ENCODE data around the gene MYRFL. TPM values are rescaled to one million over a fixed set of nuclear protein-coding genes. Genes with fewer than 3 reads are reported as not detected.

Gene MYRFL
- total RNA-seq, 1 donor from 2014 or later, result 0.93 TPM

GRCh38 chr12:69910694-69911093 lies 85.7 kb downstream of the MYRFL start:
- no peaks in the 10 kb centered on the region for H3K4me1 Mint-ChIP-seq (ENCODE audit: low read depth)
- TF ChIP-seq CTCF (IDR thresholded peaks at IDR 0.05; ENCODE audit: unreplicated experiment), result no peak
- H3K27ac Mint-ChIP-seq, result no peak overlapping the region
- H3K27me3 Mint-ChIP-seq, result peaks cover 3% of the 10 kb centered on the region
- H3K9me3 Mint-ChIP-seq (ENCODE audit: low read depth), result peaks cover 2% of the 10 kb centered on the region
- H3K4me3 Mint-ChIP-seq (ENCODE audit: low read depth), result no peak overlapping the region
- DNase-seq (ENCODE audit: low spot score, unreplicated experiment), result no peak
- no peaks in the 10 kb centered on the region for H3K36me3 Mint-ChIP-seq (ENCODE audit: insufficient read depth)

- Mint-ChIP-seq H3K27ac (no peak overlapping the region), H3K36me3 (ENCODE audit: insufficient read depth) (peaks cover 1% of the 10 kb centered on the region), H3K4me3 (ENCODE audit: low read depth) (no peak overlapping the region), H3K4me1 (ENCODE audit: low read depth) (no peaks in the 10 kb centered on the region), H3K9me3 (ENCODE audit: low read depth) (peaks cover 6% of the 10 kb centered on the region), H3K27me3 (peaks cover 3% of the 10 kb centered on the region)
- no peak for TF ChIP-seq CTCF (IDR thresholded peaks at IDR 0.05; ENCODE audit: unreplicated experiment)
- no peak for DNase-seq (ENCODE audit: low spot score, unreplicated experiment)
Observed at GRCh38 chr12:69913526-69913925, 88.5 kb downstream of the MYRFL start.

- no peak overlapping the region for H3K4me3 Mint-ChIP-seq (ENCODE audit: low read depth)
- no peak for TF ChIP-seq CTCF (IDR thresholded peaks at IDR 0.05; ENCODE audit: unreplicated experiment)
- DNase-seq (ENCODE audit: low spot score, unreplicated experiment), result no peak
- peaks cover 6% of the 10 kb centered on the region for H3K9me3 Mint-ChIP-seq (ENCODE audit: low read depth)
- no peaks in the 10 kb centered on the region for H3K27me3 Mint-ChIP-seq
- no peak overlapping the region for H3K27ac Mint-ChIP-seq
- H3K4me1 Mint-ChIP-seq (ENCODE audit: low read depth), result no peaks in the 10 kb centered on the region
- peaks cover 1% of the 10 kb centered on the region for H3K36me3 Mint-ChIP-seq (ENCODE audit: insufficient read depth)
Observed at GRCh38 chr12:69915964-69916363, 90.9 kb downstream of the MYRFL start.

GRCh38 chr12:69916544-69917235 lies 91.7 kb downstream of the MYRFL start:
- DNase-seq (ENCODE audit: low spot score, unreplicated experiment), result no peak
- no peak overlapping the region for H3K27ac Mint-ChIP-seq
- H3K36me3 Mint-ChIP-seq (ENCODE audit: insufficient read depth), result peaks cover 1% of the 10 kb centered on the region
- peaks cover 6% of the 10 kb centered on the region for H3K9me3 Mint-ChIP-seq (ENCODE audit: low read depth)
- H3K4me1 Mint-ChIP-seq (ENCODE audit: low read depth), result no peaks in the 10 kb centered on the region
- no peaks in the 10 kb centered on the region for H3K27me3 Mint-ChIP-seq
- TF ChIP-seq CTCF (IDR thresholded peaks at IDR 0.05; ENCODE audit: unreplicated experiment), result no peak
- H3K4me3 Mint-ChIP-seq (ENCODE audit: low read depth), result no peak overlapping the region

- peaks cover 6% of the 10 kb centered on the region for H3K9me3 Mint-ChIP-seq (ENCODE audit: low read depth)
- no peak for DNase-seq (ENCODE audit: low spot score, unreplicated experiment)
- H3K27me3 Mint-ChIP-seq, result no peaks in the 10 kb centered on the region
- H3K4me1 Mint-ChIP-seq (ENCODE audit: low read depth), result peaks cover 2% of the 10 kb centered on the region
- peaks cover 1% of the 10 kb centered on the region for H3K36me3 Mint-ChIP-seq (ENCODE audit: insufficient read depth)
- no peak overlapping the region for H3K4me3 Mint-ChIP-seq (ENCODE audit: low read depth)
- no peak for TF ChIP-seq CTCF (IDR thresholded peaks at IDR 0.05; ENCODE audit: unreplicated experiment)
- no peak overlapping the region for H3K27ac Mint-ChIP-seq
Observed at GRCh38 chr12:69918287-69918686, 93.3 kb downstream of the MYRFL start.
